GM21619 (cell line): ENCODE measurements around the gene PARD3.
A peak's percentile ranks its signal among the peaks of the same experiment; 100 is the strongest.

ENCODE experiments used
- ATAC-seq: cut with Tn5 transposase; IDR thresholded peaks from one replicate; pipeline ENCODE4 v1.9.1; 2021; ENCODE audit not compliant: unreplicated experiment

The PARD3 gene

DNA sequence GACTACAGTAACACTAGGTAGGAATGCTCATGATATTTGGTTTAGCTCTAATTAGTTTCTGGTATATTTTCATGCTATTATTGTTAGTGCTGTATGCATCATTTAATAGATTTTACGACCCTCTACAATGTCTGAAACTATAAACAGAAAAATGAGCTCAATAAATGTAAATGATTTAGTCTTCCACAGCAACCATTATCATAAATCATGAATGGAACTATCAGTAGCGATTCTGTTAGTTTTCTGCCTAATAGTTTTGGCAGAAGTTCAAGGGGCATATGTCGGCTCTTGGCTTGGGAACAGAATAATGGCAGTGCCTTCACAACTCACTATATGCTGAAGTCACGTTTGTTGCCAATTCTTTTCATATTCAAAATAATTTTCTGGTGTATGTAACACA is 494.8 kb downstream of the PARD3 start:
- no peak for ATAC-seq

DNA sequence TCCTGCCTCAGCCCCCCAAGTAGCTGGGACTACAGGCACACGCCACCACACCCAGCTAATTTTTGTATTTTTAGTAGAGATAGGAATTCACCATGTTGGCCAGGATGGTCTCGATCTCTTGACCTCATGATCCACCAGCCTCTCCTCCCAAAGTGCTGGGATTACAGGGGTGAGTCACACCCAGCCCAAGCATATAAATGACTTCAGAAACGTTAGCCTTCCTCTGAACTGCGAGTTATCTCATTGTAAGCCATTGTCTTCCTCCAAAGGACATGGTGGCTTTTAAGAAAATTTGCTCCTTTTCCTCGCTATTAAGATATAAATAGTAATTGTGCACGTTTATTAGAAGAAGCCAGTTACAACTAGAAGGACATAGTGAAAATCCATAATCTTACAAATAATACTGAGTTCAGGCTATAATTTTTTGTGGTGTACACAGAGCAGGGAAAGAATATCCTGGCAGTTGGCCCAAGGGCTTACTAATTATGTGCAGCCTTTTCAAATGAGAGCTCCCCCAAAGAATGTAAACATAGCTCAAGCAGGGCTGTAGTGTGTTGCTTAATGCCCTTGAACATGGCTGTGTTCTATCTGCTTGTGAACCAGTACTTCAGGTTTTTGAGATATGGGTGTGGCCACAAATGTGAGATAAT is 495.8 kb downstream of the PARD3 start:
- ATAC-seq = no peak

DNA sequence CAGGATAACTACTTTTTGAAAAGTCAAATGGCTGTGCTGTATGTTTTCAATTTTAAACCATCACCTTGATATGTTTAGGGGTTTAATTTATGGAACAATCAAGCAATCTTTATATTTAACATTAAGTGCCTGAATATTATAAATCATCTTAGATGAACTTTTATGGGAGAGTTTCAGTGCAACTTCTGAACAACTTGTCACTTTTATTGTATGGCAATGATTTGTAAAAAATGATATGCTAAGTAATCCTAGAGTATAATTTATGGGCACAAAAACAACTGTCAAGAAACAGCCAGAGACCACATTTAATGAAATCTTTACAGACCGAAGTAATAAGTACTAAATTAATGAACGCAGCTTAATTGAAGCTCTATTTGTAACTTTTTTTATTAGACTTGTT is 498.9 kb downstream of the PARD3 start:
- no peak for ATAC-seq

DNA sequence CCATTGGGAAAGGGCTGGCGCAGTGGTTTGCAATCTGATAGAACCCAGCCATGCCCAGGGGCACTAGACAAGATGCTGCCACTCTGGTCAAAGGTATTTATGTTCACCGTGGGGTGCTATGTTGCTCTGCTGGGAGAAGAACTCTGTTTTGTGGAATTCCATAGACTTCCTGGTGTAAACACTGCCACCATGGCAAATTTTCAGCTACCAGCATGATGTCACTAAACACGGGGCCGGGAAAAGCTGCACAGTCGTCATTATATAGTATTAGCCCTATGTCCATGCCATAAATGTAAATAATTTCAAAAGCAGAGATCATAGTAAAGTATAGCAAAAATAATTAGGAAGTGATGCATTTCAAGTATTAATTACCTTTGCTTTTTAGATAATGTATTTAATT is 500.6 kb downstream of the PARD3 start:
- ATAC-seq = no peak

DNA sequence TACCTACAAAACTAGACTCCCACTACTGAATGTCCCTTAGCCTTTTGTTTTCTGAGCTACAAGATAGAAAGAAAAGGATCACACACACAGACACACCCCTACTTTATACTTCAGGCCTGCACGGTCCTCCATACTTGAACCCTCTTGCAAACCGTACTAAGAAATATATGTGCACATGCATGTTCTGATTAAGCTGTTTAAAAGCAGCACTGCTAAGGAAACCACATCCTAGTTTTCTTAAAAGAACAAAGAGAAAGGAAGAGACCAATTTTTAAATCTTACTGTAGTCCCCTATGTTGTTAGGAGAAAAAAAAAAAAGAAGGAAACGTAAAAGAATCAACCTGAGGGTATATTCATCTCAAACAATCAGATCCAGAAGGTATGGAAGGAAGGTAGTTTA is 501.2 kb downstream of the PARD3 start:
- ATAC-seq = no peak

DNA sequence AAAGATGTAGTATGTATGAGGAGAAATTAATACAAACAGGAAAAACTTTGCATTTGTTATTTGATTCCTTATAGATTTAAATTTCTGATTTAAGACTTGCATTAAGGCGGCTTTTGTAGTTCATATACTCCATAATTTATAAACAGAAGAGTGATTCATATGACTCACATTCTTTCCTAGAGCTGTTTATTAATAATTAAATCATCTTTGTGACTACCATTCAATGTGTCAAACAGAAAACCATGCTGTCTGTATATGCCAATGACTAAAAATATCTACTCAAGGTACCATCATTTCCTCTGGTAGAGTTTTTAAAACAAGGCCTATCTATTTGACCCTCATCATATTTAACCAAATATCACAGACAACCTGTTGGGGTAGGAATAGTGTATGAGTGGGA is 501.7 kb downstream of the PARD3 start:
- no peak for ATAC-seq

DNA sequence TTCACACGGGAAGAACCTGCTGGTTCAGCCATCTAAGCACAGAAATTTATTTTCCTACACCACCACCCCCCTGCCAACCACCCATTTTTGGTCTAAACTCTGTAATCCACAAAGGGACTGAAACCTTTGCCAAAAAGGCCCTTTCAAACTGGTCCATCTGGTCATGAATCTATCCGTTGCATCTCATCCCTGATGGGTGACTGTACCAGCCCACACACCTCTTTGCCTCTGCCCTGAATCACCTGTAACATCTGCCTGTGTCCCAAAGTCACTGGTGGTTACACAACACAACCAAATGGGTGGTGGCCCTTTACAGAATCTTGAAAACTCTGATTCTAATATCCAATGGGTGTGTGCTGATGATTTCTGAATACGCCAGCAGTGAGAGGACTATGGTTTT is 503.4 kb downstream of the PARD3 start:
- ATAC-seq = no peak

DNA sequence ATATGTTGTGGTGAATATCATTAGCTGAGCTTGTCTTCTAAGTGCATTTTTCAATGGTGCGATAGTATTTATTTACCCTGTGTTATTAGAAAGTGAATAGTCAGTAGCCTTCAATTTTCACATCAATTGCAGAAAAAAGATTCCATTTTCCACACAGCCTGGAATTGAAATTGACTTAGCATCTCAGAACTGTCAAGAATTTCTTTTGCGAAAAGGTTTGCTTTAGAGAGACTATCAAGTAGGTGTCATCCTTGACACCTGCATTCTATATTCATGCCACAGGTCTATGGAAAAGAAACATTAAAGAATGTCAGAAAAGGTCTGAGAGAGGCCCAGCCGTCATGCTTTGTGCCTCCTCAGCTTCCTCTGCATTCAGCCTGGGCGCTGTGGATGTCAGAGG is 504.9 kb downstream of the PARD3 start:
- ATAC-seq = no peak

DNA sequence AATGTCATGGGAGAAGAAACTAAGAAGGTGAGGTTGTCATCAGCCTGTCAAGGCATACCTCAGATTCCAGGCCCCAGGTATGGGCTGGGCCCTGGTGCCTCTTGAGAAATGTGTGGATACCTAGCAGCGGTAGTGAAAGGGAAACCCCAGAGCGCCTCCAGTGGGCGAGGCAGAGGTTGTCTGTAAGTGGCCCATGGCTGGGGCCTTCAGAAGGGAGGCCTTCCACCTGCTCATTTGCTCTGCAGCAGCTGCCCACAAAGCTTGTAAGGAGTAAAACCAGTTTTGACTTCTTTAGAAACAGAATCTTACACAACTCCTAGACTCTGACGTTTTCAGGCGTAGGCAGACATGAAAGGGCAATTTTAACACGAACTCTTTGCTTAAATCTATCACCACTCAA is 509.9 kb downstream of the PARD3 start:
- no peak for ATAC-seq

DNA sequence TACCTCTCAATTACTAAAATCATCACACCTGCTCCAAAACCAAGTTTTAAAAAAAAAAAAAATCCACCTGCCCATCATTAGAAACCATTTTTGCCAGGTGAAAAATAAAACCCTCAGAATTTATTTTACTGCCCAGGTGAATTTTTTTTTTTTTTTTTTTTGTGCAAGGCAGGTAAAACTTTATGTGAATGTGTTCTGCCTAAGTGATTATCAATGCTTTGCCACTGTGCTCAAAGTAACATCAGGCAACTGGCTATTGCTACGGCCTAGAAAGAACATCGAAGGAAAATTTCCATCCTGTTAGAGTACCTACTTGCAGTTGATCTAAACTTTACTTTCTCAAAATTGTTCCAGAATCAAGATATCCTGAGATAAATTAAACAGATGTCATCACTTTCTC is 512.1 kb downstream of the PARD3 start:
- ATAC-seq = no peak

DNA sequence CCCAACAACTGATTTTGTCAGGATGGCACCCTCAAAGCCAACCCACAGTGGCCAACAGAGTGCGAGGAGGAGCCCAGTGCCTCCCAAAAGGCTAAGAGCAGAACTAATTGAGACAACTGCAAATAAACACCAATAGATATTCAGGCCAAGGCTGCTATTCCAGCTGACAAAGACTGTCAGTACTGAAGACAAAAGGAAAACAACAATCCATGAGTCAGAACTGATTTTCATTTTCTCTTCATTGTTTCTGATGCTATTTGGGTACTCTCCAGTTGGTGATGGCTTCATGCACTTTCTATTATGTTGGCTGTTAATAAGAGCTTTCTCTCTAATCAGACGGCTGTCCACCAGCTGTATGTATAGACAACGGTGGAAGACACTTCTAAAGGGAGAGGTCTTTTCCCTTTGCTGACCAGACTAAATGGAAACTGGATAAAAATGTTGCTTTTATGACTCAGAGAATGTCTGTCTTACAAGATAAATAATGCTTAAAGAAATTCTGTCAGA is 515.9 kb downstream of the PARD3 start:
- ATAC-seq = no peak

DNA sequence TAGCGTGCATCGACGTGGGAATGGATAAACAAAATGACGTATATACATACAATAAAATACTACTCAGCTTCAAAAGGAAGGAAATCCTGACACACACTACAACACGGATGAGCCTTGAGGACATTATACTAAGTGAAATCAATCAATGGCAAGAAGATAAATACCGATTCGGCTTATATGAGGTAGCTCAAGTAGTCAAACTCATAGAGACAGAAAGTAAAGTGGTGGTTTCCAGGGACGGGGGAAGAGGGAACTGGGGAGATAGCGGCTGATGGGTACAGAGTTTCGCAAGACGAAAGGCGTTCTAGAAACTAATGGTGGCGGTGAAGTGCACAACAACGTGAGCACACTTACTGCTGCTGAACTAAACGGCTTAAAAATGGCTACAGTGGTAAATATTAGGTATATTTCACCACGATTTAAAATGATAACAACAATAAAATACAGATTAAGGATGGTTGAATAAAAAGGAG is 516.7 kb downstream of the PARD3 start:
- ATAC-seq = no peak

DNA sequence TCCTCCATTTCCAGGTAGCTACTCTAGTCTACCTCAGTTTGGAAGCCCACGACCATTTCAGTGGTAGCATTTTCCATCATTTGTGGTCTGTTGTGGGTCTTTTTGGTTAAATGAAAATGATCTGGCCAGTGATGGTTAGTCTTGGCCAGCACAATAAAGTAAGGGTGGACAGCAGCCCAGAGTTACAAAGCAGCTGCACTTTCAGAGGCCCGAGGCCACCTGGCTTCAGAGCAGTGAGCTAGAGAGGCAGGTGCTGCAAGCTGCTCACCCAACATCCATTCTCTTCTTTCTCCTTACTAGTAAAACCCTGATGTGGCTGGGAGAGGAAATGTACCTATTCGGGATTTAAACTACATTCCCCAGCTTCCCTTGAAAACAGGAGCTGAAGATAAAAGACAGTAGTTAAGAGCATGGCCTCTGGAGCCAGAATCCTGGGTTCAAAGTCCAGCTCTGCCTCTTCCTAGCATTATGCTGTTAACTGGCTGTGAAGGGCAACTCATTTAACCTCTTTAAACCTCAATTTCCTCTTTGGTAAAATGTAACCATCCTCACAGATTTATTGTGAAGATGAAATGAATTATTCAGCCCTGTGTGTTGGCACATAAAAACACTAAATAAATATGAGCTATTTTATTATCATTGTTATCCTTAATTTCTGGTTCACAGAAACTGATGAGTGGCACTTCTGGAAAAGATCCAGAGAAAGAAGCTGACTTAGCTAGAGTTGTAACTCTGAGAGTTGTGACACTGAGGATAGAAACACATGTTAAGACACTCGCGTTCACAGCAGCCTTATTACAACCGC is 517.4 kb downstream of the PARD3 start:
- no peak for ATAC-seq

DNA sequence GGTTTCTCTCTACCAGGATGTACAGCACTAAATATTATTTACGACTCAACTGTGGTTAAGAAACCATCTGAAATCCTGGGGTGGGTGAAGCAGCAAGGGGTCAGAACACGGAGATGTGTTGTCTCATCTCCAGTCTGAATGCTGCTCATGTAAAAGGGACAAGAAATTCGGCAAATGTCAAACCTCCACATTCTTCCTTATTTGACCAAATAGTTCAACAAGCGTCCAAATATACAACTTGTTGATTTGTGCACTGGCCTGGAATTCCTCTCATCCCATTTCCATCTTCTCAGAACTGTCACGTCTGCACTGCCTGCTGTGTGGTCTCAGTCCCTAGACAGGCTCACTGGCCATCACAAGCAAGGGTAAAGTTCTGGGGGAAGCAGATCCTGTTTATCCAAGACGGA is 520.0 kb downstream of the PARD3 start:
- ATAC-seq = no peak

DNA sequence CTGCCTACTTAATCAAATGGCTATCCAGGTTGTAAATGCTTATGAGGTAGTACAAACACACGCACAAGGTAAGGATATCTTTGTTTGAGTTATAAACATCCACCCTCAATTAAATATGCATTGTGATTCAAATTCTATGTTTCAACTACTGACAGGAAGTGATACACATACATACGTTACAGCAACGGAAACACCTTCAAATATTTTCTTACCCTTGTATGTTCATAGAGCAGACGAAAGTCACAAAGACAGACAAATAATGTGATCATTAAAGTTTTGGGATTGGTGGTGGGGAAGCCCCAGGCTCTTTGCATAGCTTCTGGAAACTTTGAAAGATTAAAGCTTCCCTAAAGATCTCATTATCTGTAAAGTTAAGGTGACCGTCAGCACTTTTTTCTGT is 521.0 kb downstream of the PARD3 start:
- no peak for ATAC-seq

DNA sequence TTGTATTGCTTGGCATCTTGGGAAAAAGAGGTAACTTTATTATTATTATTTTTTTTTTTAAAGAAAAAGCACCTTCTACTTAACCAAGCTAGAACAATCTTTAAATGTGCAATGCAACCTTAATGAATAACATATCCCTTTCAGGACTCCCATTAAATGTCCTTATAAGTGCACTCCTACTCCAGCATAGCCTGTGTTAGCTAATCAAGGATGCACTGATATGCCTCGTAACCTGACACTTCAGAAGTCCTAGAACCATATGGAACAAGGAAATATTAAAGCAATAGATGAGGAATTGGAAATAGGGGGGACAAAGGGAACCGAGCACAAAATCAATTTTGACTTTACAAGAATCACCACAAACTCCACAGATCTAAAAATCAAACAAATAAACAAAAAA is 522.4 kb downstream of the PARD3 start:
- no peak for ATAC-seq

DNA sequence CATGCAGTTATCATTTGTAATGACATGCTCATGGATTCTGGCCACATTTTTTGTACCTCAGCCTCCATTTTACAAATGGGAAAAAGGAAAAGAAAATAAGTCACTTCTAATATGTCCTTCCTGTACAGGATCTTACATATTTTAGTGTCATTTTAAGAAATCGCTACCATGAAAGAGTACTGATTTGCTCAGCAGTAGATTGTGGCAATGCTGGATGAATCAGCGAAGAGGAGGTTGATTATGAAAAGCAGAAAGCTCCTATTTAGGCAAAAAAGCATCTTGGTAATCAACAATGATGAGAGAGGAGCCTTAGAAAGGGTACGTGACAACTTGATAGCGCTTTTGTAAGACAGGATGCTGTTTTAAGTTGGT is 522.9 kb downstream of the PARD3 start:
- ATAC-seq = no peak

DNA sequence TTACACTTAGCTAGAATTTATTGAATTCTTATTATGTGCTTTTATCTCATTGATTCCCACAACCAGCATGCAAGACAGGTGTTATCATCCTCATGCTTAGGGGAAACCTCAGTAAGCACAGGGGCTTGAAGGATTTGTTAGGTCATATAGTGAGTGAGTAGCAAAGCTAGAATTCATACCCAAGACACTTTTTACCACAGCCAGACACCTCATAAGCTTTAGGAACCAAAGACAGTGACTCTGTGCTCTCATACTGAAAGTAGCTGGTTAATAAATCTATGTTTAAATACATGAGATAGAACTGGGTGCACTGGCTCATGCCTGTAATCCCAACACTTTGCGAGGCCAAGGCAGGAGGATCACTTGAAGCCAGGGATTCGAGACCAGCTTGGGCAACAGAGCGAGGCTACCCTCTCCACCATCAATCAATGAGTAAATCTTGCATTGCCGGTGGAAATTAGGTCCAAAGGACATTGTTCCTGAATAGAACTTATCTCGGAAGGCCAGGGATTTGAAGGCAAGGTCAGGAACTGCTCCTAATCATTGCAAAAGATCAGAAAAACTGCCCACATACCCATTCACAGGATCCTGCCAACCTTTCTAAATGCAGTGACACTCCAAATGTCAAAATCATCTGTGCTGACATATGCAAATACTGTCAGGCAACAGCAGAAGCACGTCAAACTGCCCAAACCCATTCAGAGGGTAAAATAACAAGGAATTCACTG is 523.5 kb downstream of the PARD3 start:
- ATAC-seq = peak; percentile 91

DNA sequence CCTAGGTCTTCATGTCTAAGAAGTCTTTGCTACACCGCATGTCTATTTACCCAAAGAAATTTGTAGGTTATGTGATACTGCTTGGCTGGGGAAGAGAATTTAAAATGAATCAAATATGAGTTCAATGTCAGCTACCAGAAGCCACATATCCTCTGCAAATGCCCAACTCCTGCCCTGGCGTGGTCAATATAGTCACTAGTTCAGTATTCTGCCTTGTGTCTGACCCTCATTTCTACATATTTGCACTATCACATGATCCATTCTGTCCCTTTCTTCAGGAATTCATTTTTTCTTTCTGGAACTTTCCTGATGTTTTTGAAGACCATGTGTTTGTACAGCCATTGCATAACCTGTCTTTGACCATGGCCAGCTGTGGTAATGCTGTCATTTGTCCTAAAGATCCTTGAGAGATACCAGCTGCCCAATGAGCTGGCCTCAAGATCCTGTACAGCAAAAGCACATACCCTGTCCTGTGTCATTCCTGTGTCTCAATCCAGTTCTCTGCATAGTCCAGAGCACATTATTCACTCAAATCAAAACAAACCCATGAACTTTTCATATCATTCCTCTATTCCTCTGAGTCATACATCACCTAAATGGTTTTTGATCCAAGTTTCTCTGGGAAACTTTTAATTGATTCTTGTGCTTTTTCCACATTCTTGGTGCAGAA is 524.5 kb downstream of the PARD3 start:
- no peak for ATAC-seq

DNA sequence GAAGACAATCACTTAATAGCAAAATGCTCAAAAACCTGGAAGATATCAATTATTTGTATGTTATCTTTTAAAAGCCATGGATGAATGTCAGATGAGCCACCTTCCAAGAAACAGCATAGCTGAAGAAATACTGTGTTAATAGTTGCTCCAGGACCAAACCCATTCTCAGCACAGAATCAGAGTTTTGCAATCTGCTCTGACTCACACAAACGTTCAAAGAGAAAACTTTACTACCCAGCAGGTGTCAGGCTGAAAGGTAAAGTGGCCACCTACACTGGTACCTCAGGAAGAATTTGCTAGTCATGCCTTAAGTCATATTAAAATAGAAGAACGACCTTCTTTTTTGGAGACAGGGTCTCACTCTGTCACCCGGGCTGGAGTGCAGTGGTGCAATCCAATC is 526.5 kb downstream of the PARD3 start:
- ATAC-seq = no peak

DNA sequence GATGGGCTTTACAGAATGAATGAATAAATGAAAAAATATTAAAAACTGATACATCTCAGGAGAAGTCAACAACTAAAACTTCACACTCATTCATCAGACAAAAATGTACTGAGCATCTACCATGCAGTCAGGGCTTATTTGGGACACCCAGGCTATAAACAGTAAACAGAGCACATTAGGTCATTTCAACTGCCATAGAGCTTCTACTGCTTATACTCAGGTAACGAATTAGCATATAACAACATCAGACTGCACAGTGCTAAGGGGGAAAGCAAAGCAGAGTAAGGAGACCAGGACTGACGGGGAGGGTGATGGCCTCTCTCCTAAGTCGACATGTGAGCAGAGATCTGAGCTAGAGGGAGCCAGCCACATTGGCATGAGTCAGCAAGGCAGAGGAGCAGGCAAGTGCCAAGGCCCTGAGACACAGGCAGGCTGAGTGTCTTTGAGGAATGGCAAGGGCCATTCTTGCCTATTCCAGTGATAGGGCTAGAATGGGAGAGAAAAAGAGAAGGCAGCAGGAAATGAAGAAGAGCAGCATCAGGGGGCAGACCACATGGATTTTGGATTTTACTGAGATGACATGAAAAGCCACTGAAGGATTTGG is 528.9 kb downstream of the PARD3 start:
- ATAC-seq = no peak
